ENCODE measurements around the gene DLG2. TPM values are rescaled to one million over a fixed set of nuclear protein-coding genes. Genes with fewer than 3 reads are reported as not detected.
"Not testable (repeated sequence)": the region's sequence is repeated elsewhere in the genome, so short reads cannot be mapped to it uniquely, and the experiment has no call there.

The DLG2 gene
- polyA plus RNA-seq, 1 experiment: 0.68 TPM

- POLR2A ChIA-PET: no interaction called here
Observed at GRCh38 chr11:85236211-85236610, 390.9 kb downstream of the DLG2 start.

DNA sequence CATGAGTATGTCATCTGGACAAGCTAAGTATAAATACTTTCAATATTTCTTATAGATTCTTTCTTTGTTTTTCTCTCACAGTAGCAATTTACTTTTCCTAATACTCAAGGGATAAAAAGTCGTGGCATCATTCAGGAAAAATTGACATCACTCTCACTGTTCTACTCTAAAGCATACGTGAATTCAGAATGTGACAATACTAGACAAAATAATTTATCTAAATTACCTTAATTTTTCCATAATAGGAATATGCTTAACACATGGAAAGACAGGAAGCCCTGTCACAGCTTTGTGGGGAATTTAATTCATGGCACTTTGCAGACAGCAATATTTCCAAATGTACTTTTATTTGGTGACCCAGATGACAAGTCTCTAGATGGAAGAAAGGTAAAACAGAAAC is 394.6 kb downstream of the DLG2 start:
- POLR2A ChIA-PET: no interaction called here
- DNase-seq (ENCODE audit: low read depth, low spot score): no peak
- no peaks in the 10 kb centered on the region for H3K27me3 ChIP-seq (ENCODE audit: control insufficient read depth, insufficient read depth, low read length)
- no peak overlapping the region for H3K27ac ChIP-seq (ENCODE audit: low read depth, low read length)
- H3K9me3 ChIP-seq (ENCODE audit: control insufficient read depth, insufficient read depth, low read length): no peaks in the 10 kb centered on the region
- CTCF ChIA-PET: no interaction called here
- no peak for TF ChIP-seq CTCF (IDR thresholded peaks at IDR 0.05; ENCODE audit: low read depth, low read length)
- no peak overlapping the region for H3K4me3 ChIP-seq (ENCODE audit: low read depth, low read length)

More at GRCh38 chr11:85236211-85236610, 390.9 kb downstream of the DLG2 start:
- CTCF ChIA-PET: no interaction called here
- no peak for TF ChIP-seq CTCF (IDR thresholded peaks at IDR 0.05; ENCODE audit: low read depth, low read length)
- no peak overlapping the region for H3K4me3 ChIP-seq (ENCODE audit: low read depth, low read length)
- H3K27me3 ChIP-seq (ENCODE audit: control insufficient read depth, insufficient read depth, low read length): no peaks in the 10 kb centered on the region
- no peak overlapping the region for H3K27ac ChIP-seq (ENCODE audit: low read depth, low read length)
- H3K9me3 ChIP-seq (ENCODE audit: control insufficient read depth, insufficient read depth, low read length): no peaks in the 10 kb centered on the region
- DNase-seq (ENCODE audit: low read depth, low spot score): no peak

DNA sequence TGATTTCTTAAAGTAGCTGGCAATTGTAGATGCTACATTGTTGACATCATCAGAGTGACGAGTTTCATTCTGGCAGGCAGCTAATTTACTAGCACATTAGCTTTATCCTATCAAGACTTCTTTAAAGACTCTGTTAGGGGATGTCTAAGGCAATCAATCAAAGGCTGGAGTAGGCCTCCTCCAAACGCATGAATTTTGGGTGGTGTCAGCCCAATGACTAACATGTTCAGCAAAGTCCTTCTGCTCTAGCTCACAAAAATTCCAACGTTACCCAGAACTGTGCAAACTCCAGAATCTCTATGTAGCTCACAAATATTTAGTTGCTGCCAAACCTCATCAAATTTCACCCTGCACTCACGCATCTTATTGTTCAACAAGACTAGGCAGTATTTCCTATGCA is 395.6 kb downstream of the DLG2 start:
- TF ChIP-seq CTCF (IDR thresholded peaks at IDR 0.05; ENCODE audit: low read depth, low read length): no peak
- no peaks in the 10 kb centered on the region for H3K9me3 ChIP-seq (ENCODE audit: control insufficient read depth, insufficient read depth, low read length)
- no peak overlapping the region for H3K4me3 ChIP-seq (ENCODE audit: low read depth, low read length)
- ChIA-PET POLR2A (no interaction called here), CTCF (no interaction called here)
- no peak overlapping the region for H3K27ac ChIP-seq (ENCODE audit: low read depth, low read length)
- no peak for DNase-seq (ENCODE audit: low read depth, low spot score)
- H3K27me3 ChIP-seq (ENCODE audit: control insufficient read depth, insufficient read depth, low read length): no peaks in the 10 kb centered on the region

DNA sequence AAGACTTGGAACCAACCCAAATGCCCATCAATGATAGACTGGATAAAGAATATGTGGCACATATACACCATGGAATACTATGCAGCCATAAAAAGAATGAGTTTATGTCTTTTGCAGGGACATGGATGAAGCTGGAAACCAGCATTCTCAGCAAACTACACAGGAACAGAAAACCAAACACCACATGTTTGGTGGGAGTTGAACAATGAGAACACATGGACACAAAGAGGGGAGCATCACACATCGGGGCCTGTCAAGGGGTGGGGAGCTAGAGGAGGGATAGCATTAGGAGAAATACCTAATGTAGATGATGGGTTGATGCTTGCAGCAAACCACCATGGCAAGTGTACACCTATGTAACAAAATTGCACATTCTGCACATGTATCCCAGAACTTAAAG is 397.4 kb downstream of the DLG2 start:
- DNase-seq (ENCODE audit: low read depth, low spot score); H3K27me3 ChIP-seq (ENCODE audit: control insufficient read depth, insufficient read depth, low read length); POLR2A ChIA-PET; H3K9me3 ChIP-seq (ENCODE audit: control insufficient read depth, insufficient read depth, low read length); CTCF ChIA-PET; H3K27ac ChIP-seq (ENCODE audit: low read depth, low read length); H3K4me3 ChIP-seq (ENCODE audit: low read depth, low read length): not testable (repeated sequence)

DNA sequence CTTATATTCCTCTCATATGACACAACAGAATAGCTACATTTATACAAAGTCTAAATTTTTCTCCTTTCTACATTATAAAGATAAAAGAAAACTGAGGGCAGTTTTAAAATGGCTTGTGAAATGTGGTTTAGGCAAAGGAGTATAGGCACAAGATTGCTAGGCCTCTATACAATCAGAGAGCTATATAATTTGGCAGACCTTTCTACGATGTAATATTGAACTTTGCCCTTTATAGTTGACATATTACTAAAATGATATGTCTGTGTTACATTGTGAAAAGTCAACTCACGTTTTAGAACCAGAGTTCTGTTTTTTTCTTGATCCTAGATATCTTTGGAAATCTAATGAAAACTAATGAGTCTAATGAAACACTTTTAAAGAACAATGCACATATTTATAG is 430.2 kb downstream of the DLG2 start:
- TF ChIP-seq CTCF (IDR thresholded peaks at IDR 0.05; ENCODE audit: low read depth, low read length): no peak
- Histone ChIP-seq H3K4me3 (ENCODE audit: low read depth, low read length) (no peak overlapping the region), H3K27ac (ENCODE audit: low read depth, low read length) (no peak overlapping the region), H3K9me3 (ENCODE audit: control insufficient read depth, insufficient read depth, low read length) (no peaks in the 10 kb centered on the region; the same call in 1 of the 2 replicates), H3K27me3 (ENCODE audit: control insufficient read depth, insufficient read depth, low read length) (no peaks in the 10 kb centered on the region)
- no peak for DNase-seq (ENCODE audit: low read depth, low spot score)
- CTCF ChIA-PET: no interaction called here
- POLR2A ChIA-PET: no interaction called here

- no peak for DNase-seq (ENCODE audit: low read depth, low spot score)
- Histone ChIP-seq H3K27ac (ENCODE audit: low read depth, low read length) (no peak overlapping the region), H3K27me3 (ENCODE audit: control insufficient read depth, insufficient read depth, low read length) (no peaks in the 10 kb centered on the region), H3K9me3 (ENCODE audit: control insufficient read depth, insufficient read depth, low read length) (no peaks in the 10 kb centered on the region; the same call in 1 of the 2 replicates), H3K4me3 (ENCODE audit: low read depth, low read length) (no peak overlapping the region)
- CTCF ChIA-PET: no interaction called here
- POLR2A ChIA-PET: no interaction called here
- TF ChIP-seq CTCF (IDR thresholded peaks at IDR 0.05; ENCODE audit: low read depth, low read length): no peak
Observed at GRCh38 chr11:85195934-85196333, 431.2 kb downstream of the DLG2 start.
